Stromal cell of bone marrow (primary cell): ENCODE results near the gene SERPINE1.
"Not testable (repeated sequence)": the region's sequence is repeated elsewhere in the genome, so short reads cannot be mapped to it uniquely, and the experiment has no call there.

ENCODE experiments used
- DNase-seq: peaks from one replicate; pipeline ENCODE4 v3.0.0-alpha.2; 2012; ENCODE audit warnings: low read depth

The SERPINE1 gene

GRCh38 chr7:101124376-101125056, 2.4 kb upstream of the SERPINE1 start:
- peak; percentile 88 for DNase-seq

- no peak for DNase-seq
Measured at GRCh38 chr7:101125989-101126650, 784 bp upstream of the SERPINE1 start.

DNA sequence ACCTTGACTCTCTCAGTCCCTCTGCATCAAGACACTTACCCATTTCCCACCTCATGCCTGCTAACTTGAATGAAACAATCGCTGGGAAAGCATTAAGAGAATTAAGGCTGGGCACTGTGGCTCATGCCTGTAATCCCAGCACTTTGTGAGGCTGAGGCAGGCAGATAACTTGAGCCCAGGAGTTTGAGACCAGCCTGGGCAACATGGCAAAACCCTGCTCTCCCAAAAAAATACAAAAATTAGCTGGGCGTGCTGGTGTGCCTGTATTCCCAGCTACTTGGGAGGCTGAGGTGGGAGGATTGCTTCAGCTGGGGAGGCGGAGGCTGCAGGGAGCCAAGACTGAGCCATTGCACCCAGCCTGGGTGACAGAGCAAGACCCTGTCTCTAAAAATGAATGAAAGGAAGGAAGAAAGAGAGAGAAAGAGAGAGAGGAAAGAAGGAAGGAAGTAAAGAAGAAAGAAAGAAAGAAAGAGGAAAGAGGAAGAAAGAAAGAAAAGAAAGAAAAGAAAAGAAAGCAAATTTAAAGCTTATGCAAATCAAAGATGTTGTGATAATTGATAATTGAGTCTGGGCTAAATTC, 646 bp downstream of the SERPINE1 start:
- DNase-seq: no peak

DNA sequence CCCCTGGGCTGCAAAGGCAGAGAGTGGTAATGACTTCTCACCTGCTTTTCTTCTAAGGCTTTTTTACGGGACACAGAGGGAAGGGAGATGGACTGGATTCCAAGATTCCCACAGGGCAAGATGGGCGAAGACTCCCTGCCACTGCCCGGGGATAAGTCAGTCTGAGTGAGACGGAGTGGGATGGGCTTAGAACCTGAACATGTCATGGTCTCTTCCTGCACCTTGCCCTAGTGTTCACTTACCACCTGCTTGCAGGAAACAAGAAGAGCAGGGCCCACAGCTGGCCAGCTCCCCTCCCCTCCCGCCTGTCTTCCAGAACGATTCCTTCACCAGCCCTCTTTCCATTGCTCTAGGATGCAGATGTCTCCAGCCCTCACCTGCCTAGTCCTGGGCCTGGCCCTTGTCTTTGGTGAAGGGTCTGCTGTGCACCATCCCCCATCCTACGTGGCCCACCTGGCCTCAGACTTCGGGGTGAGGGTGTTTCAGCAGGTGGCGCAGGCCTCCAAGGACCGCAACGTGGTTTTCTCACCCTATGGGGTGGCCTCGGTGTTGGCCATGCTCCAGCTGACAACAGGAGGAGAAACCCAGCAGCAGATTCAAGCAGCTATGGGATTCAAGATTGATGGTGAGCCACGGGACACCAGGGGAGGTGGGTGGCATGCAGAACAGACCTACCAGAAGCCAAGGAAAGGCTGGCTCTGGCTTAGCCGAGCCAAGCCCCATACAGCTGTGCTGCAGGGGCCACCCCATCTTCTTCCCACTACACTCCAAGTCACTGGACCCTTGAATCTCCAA, 1.3 kb downstream of the SERPINE1 start:
- DNase-seq: no peak

DNA sequence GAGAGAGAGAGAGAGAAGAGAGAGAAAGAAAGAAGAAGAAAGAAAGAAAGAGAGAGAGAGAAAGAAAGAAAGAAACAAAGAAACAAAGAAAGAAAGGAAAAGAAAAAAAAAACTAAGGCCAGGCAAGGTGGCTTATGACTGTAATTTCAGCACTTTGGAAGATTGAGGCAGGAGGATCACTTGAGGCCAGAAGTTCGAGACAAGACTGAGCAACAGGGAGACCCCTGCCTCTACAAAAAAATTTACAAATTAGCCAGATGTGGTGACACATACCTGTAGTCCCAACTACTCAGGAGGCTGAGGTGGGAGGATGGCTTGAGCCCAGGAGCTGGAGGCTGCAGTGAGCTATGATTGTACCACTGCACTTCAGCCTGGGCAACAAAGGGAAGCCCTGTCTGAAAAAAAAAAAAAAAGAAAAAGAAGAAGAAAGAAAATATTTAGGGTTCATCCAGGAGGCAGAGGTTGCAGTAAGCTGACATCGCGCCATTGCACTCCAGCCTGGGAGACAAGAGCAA, 2.8 kb downstream of the SERPINE1 start:
- DNase-seq: no peak

GRCh38 chr7:101132626-101133600, 6.0 kb downstream of the SERPINE1 start:
- not testable (repeated sequence) for DNase-seq

- DNase-seq: no peak
Measured at GRCh38 chr7:101133621-101134398, 6.9 kb downstream of the SERPINE1 start.

GRCh38 chr7:101134399-101134980, 7.6 kb downstream of the SERPINE1 start:
- no peak for DNase-seq

GRCh38 chr7:101137651-101138212, 10.8 kb downstream of the SERPINE1 start:
- DNase-seq: no peak

GRCh38 chr7:101138213-101138870, 11.4 kb downstream of the SERPINE1 start:
- DNase-seq: peak; percentile 95

DNA sequence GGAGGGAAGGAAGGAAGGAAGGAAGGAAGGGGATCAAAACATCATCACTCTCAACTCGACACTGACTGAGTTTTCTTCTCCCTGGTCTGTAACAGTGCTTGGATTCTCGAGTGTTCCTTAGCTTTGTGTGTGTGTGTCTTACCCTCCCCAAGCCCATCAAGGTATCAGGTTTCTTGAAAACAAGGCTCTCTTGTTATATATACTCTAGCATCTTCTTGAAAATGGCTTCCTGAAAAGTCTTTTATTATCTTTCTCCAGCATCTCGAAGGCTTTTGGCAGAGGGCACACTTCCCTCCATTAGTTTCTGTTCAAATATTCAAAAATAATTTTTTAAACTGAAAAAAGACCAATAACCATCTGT, 13.4 kb downstream of the SERPINE1 start:
- DNase-seq: no peak

- no peak for DNase-seq
Measured at GRCh38 chr7:101140746-101141382, 14.0 kb downstream of the SERPINE1 start.

DNA sequence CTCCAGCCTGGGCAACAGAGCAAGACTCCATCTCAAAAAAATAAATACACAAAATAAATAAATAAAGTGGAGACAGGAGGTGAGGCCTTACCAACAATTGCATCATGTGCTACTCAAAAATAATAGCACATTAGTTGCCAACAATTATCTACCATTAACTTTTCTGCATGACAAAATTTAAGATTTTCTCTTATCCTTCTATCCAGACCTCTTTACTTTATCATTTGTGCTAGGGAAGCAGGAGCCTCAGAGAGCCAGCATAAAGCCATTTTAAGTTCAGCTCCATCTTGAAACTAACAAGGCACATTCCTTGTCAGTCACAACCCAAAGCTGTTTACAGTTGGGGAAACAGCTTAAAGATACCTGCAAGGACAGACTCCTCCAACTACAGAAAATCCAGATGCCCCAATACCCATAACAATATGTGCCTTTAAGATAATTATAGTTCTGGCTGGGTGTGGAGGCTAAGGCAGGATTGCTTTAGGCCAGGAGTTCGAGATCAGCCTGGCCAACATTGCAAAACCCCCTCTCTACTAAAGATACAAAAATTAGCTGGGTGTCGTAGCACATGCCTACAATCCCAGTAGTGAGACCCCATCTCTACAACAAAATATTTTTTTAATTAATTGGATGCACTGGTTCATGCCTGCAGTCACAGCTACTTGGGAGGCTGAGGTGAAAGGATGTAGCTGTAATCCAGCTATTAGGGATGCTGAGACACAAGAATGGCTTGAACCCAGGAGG, 25.2 kb downstream of the SERPINE1 start:
- no peak for DNase-seq

- peak; percentile 83 for DNase-seq
Measured at GRCh38 chr7:101153969-101154692, 27.2 kb downstream of the SERPINE1 start, which contains the start of gene AP1S1. AP1S1 (plus strand) TSS chr7:101154476; CDS start chr7:101154515, 39 bp downstream.

DNA sequence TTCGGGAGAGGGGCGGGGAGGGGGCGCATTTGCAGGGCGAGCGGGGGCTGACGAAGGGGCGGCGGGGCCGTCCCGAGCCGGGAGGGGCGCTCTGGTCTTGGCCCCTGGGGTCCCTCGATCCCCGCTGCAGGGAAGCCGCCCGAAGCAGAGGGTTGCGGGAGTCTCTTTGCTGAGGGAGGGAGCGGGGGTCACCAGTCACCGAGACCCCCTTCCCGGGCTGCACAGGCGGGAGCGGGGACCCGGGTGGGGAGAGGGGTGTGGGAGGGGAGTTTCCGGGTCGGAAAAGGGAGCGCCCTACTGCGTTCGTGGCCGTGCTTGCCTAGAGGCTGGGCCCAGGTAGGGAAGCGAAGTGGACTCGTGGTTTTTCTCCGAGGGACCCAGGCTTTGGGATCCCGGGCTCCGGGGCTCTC, 27.8 kb downstream of the SERPINE1 start:
- no peak for DNase-seq

DNA sequence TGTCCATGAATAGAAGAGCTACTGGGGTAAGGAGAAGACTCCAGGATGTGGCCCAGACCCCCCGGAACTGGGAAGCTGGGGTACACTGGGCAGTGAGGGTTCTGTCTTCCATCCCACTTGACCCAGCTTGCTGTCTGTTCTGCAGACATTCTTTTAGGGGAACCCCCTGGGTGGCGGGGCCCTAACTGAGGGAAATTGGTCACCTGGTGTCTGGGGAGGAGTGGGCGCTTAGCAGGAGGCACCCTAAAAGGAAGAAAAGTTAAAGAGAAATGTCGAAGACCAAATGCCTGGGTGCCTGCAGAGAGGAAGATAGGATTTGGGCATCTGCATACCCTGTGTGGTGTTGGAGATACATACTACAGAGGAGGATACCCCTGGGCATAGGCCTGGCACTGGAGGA, 28.4 kb downstream of the SERPINE1 start:
- no peak for DNase-seq

GRCh38 chr7:101156277-101156676, 29.4 kb downstream of the SERPINE1 start:
- no peak for DNase-seq
